ENCODE data around the gene RBCK1.
"Not testable (repeated sequence)": the region's sequence is repeated elsewhere in the genome, so short reads cannot be mapped to it uniquely, and the experiment has no call there.

Gene RBCK1

DNA sequence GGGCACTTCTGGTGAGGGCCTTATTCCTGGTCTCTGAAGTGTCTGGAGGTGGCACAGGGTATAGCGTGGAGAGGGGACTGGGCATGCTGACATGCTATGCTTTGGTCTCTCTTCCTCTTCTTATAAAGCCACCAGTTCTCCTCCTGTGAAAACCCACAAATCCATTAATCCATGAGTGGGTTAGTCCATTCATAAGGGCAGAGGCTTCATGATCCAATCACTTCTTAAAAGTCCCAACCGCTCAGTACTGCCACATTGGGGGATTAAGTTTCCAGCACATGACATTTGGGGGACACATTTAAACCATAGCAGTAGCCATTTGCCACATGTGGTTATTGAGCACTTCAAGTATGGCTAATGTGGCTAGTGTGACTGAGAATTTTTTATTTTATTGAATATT lies 31.3 kb upstream of the RBCK1 start:
- DNase-seq = no peak

DNA sequence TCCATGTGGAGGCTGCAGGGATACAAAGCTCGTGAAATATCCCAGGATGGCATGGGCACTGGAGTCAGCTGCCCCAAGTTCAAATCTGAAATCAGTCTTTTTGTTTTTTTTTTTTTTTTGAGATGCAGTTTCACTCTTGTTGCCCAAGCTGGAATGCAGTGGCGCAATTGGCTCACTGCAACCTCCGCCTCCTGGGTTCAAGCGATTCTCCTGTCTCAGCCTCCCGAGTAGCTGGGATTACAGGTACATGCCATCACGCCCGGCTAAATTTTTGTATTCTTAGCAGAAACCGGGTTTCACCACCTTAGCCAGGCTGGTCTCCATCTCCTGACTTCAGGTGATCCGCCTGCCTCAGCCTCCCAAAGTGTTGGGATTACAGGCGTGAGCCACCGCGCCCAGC lies 30.5 kb upstream of the RBCK1 start:
- not testable (repeated sequence) for DNase-seq

DNA sequence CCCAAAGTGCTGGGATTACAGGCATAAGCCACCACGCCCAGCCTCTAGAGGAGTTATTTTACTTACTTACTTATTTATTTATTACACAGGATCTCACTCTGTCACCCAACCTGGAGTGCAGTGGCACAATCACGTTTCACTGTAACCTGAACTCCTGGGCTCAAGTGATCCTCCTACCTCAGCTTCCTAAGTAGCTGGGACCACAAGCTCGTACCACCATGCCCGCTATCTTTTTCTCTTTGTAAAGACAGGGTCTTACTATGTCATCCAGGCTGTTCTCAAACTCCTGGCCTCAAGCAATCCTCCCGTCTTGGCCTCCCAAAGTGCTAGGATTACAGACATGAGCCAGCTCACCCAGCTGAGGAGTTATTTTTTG lies 29.1 kb upstream of the RBCK1 start:
- no peak for DNase-seq

DNA sequence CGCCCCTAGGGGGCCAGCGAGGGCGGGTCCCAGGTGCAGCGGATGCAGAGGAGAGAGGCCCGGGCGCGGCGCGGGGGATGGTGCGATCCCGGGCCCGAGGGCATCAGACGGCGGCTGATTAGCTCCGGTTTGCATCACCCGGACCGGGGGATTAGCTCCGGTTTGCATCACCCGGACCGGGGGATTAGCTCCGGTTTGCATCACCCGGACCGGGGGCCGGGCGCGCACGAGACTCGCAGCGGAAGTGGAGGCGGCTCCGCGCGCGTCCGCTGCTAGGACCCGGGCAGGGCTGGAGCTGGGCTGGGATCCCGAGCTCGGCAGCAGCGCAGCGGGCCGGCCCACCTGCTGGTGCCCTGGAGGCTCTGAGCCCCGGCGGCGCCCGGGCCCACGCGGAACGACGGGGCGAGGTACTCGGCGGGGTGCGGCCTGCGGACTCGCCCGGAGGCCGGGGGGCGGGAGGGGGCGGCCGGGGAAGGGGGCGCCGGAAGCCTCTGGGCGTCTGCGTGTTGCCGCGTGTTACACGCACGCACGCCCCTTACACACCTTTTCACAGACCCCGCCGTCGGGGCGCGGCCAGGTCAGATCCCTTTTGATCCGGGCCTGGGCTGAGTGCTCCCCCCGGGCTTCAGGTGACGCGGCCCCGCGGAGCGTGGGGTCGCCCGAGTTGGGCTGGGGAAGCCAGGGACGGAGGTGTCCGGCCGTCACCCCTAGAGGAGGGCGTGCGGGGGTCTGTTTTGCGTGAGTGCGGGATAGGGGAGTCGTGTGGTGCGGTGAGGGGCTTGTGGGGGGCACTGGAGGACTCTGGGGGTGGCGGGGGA lies 27.1 kb upstream of the RBCK1 start:
- DNase-seq = peak; percentile 48

DNA sequence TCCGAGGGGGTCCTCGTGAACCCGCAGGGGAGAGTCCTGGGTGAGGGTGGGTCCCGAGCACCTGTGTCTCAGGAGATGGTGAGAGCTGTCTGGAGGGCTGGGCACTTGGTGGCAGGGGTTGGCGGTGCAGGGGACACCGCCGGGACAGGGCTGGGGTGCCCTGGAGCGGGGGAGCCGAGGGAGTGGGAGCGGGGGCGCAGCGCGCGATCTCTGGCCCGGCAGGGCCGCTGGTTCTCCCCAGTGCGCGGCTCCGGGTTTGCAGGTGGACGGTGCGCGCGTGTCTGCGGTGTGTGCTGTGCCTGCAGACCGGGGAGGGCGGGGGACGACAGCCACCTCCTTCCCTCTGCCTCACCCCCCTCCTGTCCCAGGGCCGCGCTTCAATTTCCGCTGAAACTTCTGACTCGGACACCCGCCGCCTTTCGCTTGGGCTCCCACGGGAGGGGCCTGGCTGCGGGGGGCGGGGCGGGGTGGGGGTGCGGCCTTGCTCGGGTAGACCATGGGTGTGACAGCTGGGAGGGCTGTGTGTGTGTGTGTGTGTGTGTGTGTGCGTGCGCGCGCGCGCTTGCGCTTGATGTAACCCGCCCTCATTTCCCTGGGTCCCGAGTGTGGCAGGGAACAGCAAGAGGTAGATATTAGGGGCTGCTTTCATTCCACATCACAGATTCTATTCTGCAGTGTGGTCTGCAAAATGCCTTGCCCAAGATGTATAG lies 26.4 kb upstream of the RBCK1 start:
- peak; percentile 73 for DNase-seq

DNA sequence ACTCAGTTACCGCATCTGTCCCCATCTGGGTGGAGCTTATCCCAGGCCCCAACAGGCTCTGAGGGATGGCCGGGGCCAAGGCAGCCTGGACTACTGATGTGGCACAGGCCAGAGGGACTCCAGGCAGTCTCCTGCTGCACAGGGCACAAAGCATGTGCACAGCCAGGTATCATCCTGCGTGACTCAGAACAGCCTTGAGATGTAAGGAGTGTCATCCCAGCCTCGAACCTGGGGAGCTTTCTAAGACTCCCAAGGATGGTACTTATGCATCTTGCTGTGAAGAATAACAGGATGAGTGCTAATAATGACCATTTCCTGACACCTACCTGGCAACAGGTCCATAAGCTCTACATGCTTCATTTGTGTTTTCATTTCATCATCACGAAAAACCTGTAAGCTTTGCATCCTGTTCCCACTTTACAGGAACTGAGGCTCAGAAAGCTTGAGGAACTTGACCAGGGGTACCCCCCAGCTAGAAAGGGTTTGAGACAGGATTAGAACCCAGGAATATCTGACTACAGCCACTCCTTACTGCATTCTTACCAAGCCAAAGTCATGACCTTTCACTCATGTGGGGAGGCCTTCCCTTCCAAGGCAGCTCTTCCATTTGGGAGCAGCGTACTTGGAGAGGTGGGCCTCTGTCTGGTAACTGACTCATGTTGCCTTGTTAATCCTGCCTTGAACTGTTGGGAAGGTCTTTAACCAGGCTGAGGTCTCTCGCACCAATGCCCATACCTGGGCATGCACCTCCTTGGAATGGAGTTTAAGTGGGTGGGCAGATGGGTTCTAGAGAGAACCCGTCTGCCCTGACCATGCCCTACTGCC lies 25.6 kb upstream of the RBCK1 start:
- DNase-seq = no peak

DNA sequence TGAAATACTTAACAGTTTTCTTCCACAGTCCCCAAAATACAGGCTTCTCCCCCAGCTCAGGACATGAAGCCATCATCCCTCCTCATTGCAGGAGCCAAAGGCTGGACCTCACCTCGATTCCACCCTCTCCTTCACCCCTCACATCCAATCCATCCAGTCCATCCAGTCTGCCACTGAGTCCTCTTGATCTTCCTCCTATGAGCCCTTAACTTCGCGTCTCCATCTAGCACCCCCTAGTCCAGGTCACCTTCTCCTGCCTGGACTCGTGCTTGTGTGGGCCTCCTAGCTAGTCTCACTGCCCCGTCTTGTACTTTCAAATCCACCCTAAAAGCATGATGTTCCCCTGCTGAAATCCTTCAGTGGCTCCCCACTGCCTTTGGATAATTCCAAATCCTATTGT lies 24.2 kb upstream of the RBCK1 start:
- DNase-seq = no peak

DNA sequence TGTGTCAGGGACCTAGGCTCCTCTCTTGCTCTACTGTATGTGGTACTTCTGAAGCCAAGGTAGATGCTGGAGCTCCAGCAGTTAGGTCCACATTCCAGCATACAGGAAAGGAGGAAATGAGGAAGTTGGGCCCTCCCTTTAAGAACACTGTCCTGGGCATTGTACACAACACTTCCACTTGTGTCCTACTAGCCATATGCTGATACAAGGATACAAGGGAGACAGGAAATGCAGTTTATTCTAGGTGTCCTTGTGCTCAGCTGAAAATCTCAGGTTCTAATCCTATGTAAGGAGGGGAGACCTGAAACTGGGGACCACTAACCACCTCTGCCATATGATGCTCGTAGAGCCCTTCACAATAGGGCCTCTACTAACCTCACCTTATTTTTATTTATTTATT lies 23.4 kb upstream of the RBCK1 start:
- DNase-seq = no peak

DNA sequence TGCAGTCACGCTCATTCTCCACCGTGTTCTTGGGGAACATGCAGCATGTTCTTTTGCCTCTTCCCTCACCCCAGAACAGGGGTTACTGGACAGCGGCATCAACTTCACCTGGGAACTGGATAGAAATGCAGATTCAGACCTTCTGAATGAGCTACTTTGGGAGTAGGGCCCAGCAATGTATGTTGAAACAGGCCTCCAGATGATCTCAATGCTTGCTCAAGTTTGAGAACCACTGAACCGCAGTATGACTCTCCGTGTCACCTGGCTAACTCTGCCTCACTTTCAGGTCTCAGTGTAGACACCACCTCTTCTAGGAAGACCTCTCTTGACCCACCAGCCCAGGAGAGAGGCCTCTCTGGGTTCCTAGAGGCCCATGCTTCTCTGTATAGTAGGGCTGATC lies 22.7 kb upstream of the RBCK1 start:
- no peak for DNase-seq

DNA sequence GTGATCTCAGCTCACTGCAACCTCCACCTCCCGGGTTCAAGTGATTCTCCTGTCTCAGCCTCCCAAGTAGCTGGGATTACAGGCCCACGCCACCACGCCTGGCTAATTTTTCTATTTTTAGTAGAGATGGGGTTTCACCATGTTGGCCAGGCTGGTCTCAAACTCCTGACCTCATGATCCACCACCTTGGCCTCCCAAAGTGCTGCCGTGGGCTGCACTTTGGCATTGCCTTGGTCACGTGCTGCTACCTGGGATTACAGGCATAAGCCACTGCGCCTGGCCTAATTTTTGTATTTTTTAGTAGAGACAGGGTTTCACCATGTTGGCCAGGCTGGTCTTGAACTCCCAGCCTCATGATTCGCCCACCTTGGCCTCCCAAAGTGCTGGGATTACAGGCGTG lies 21.5 kb upstream of the RBCK1 start:
- DNase-seq = not testable (repeated sequence)

DNA sequence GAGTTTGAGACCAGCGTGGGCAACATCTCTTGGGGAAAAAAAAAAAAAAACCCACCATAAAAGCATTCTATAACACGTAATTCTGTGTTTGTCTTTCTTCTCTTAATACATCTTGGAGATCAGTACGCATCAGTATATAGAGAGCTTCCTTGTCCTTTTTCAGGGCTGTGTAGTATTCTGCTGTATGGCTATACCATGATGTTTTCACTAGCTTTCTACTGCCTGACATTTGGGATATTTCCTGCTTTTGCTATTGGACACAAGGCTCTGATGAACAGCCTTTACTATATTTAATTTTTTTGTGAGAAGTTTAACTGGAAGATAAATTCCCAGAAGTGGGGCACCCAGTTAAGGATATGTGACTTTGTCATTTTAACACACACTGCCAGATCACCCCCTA lies 20.6 kb upstream of the RBCK1 start:
- no peak for DNase-seq

DNA sequence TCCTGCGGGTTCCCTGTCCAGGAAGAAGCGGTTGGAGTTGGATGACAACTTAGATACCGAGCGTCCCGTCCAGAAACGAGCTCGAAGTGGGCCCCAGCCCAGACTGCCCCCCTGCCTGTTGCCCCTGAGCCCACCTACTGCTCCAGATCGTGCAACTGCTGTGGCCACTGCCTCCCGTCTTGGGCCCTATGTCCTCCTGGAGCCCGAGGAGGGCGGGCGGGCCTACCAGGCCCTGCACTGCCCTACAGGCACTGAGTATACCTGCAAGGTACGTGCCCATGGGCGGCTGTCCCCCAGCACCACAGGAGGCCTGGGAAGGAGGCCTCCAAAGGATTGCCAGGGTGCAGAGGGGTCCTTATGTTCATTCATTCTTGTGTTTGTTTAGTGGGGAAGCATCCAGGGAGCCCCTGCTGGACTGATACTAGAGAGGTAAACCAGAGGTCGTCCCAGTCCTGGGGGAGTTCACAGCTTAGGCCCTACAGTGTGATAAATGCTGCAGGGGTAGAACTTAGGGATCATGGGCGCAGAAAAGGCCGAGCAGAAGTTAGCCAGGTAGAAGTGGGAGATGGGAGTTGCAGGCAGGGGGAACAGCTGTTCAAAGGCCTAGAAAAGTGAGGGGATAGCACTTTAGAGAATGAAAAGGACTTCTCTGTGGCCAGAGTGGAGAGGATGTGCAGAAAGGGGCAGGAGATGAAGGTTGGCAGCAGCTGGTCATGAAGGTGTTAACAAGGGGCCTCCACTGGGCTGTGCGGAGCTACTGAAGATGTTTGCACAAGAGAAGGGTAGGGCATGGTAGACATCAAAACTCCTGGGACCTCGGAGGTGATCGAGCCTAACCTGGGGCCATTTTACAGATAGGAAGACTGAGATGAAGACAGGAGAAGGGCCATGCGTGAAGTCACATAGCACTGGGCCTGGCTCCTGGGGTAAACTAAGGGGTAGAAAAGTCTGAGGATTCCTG lies 19.8 kb upstream of the RBCK1 start:
- DNase-seq = no peak

DNA sequence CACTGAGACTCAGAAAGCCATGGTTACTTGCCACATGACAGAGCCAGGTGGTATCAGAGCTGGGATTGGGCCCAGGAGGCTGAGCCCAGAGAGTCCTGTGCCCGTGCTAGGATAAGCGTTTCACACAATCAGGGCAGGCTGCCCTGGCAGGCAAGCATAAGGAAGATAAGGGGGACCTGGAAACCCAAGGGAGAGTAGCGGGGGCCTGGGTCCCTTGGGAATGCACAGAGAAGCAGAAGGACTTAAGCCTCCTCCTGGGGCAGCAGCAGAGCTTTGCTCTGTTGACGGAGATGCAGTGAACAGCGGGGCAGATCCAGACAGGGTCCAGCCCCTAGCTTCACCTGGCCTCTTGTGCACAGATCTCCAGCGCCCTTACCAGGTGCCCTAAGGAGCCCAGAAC lies 18.9 kb upstream of the RBCK1 start:
- DNase-seq = no peak

DNA sequence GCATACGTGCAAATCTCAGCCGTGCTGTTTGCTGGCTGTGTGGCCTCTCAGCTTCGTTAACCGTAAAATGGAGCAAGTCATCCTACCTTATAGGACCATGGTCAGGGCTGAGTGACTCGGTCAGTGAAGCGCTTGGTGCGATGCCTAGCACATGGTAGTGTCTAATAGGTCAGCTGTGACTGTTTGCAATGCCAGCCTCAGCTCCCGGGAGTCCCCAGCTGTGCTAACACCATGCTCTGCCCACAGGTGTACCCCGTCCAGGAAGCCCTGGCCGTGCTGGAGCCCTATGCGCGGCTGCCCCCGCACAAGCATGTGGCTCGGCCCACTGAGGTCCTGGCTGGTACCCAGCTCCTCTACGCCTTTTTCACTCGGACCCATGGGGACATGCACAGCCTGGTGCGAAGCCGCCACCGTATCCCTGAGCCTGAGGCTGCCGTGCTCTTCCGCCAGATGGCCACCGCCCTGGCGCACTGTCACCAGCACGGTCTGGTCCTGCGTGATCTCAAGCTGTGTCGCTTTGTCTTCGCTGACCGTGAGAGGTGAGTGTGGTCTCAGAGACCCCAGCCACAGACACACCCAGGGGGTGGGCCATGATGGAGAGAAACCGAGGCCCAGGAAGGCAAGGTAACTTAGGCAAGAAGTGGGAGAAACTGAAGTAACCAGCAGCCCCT lies 16.9 kb upstream of the RBCK1 start:
- no peak for DNase-seq

DNA sequence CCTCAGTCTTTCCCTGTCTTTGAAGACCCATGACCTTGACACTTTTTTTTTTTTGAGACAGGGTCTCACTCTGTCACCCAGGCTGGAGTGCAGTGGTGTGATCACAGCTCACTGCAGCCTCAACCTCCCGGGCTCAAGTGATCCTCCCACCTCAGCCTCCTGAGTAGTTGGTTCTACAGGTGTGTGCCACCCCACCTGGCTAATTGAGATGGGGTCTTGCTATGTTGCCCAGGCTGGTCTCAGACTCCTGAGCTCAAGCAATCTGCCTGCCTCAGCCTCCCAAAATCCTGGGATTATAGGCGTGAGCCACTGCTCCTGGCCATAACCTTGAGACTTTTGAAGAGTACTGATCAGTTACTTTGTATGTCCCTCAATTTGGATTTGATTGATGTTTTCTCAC lies 14.8 kb upstream of the RBCK1 start:
- not testable (repeated sequence) for DNase-seq

DNA sequence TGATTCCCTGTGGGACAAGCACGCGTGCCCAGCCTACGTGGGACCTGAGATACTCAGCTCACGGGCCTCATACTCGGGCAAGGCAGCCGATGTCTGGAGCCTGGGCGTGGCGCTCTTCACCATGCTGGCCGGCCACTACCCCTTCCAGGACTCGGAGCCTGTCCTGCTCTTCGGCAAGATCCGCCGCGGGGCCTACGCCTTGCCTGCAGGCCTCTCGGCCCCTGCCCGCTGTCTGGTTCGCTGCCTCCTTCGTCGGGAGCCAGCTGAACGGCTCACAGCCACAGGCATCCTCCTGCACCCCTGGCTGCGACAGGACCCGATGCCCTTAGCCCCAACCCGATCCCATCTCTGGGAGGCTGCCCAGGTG lies 11.9 kb upstream of the RBCK1 start:
- DNase-seq = no peak

DNA sequence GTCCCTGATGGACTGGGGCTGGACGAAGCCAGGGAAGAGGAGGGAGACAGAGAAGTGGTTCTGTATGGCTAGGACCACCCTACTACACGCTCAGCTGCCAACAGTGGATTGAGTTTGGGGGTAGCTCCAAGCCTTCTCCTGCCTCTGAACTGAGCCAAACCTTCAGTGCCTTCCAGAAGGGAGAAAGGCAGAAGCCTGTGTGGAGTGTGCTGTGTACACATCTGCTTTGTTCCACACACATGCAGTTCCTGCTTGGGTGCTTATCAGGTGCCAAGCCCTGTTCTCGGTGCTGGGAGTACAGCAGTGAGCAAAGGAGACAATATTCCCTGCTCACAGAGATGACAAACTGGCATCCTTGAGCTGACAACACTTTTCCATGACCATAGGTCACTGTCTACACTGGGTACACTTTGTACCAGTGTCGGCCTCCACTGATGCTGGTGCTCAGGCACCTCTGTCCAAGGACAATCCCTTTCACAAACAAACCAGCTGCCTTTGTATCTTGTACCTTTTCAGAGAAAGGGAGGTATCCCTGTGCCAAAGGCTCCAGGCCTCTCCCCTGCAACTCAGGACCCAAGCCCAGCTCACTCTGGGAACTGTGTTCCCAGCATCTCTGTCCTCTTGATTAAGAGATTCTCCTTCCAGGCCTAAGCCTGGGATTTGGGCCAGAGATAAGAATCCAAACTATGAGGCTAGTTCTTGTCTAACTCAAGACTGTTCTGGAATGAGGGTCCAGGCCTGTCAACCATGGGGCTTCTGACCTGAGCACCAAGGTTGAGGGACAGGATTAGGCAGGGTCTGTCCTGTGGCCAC lies 11.3 kb upstream of the RBCK1 start:
- no peak for DNase-seq

DNA sequence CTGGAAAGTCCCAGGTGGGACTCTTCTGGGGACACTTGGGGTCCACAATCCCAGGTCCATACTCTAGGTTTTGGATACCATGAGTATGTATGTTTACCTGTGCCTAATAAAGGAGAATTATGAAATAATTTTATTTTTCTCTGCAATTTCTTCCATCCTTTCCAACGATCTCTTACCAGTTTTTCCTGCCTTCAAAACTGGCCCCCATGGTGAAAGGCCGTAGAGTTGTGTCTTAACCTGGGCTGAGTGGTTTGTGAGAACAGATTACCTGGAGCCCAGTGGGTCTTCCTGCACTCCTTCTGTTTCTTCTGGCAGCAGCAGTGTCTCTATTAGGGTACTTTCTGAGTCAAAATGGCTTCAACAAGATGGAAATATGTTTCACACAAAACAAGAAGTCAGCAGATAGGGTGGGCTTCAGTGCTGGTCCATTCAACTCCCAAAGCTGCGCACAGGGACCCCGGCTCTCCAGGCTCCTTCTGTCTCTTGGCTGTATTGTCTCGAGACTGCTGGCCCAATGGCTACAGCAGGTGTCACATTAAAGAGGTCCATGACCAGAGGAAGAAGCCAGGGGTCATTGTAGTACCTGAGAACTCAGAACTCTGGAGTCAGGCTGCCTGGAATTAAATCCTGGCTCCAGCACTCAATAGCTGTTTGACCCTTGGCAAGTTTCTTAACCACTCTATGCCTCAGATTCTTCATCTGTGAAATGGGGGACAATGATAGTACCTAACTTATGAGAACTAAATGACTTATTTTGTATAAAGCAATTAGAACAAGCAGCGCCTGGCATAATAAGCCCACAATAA lies 10.5 kb upstream of the RBCK1 start:
- DNase-seq = no peak

DNA sequence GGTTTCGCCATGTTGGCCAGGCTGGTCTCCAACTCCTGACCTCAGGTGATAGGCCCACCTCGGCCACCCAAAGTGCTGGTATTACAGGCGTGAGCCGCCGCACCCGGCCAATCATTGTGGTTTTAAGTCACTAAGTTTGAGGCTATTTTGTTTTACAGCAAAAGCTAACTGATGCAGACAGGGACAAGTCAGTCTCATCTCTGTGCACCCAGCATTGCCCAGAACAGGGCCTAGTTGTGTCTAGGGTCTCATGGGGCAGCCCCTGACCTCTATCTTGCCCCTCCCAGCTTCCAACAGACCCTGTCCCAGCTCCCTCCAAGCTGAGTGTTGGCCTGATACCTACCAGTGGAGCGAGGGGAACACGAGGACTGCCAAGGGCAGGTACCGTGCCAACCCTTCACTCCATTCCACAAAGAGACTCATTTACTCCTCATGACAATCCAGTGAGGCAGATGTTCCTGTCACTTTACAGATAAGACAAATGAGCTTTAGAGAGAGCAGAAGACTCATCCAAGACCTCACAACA lies 8.9 kb upstream of the RBCK1 start:
- no peak for DNase-seq

DNA sequence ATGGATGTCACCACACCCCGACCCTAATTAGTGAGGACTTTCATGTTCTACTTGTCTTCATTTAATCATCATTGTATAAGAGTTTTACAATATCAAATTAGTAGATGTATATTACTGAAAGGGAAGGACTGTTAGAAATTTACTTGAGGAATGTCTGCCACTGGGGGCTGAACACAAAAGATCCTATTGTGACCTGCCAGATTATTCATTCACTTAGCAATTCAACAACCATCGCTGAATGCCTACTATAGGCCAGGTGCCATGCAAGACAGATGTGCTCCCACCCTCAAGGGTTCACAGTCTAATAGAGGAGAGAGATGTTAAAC lies 8.0 kb upstream of the RBCK1 start:
- DNase-seq = no peak
